HG02970 (cell line): Measurements from ENCODE around the gene ACAP3.

ENCODE experiments used
- ATAC-seq: cut with Tn5 transposase; IDR thresholded peaks from one replicate; pipeline ENCODE4 v1.9.1; 2021; ENCODE audit warnings: mild to moderate bottlenecking, moderate library complexity, moderate number of reproducible peaks; ENCODE audit not compliant: unreplicated experiment, low FRiP score

Gene ACAP3

GRCh38 chr1:1291548-1292441, 15.9 kb downstream of the ACAP3 start:
- ATAC-seq, result no peak

GRCh38 chr1:1291023-1291528, 16.7 kb downstream of the ACAP3 start:
- ATAC-seq, result no peak

GRCh38 chr1:1290238-1290731, 17.4 kb downstream of the ACAP3 start:
- no peak for ATAC-seq

- ATAC-seq, result no peak
Observed at GRCh38 chr1:1287288-1288110, 20.2 kb downstream of the ACAP3 start.

GRCh38 chr1:1286313-1287261, 21.1 kb downstream of the ACAP3 start:
- ATAC-seq, result no peak

- ATAC-seq, result no peak
Observed at GRCh38 chr1:1285611-1286311, 22.0 kb downstream of the ACAP3 start.

- no peak for ATAC-seq
Observed at GRCh38 chr1:1285102-1285571, 22.6 kb downstream of the ACAP3 start.

GRCh38 chr1:1284221-1285101, 23.3 kb downstream of the ACAP3 start:
- no peak for ATAC-seq

GRCh38 chr1:1283821-1284220, 23.9 kb downstream of the ACAP3 start:
- ATAC-seq, result no peak

- ATAC-seq, result no peak
Observed at GRCh38 chr1:1282998-1283397, 24.7 kb downstream of the ACAP3 start.

GRCh38 chr1:1281533-1282321, 26.0 kb downstream of the ACAP3 start:
- ATAC-seq, result no peak

- no peak for ATAC-seq
Observed at GRCh38 chr1:1280782-1281481, 26.8 kb downstream of the ACAP3 start.

GRCh38 chr1:1279028-1279427, 28.7 kb downstream of the ACAP3 start:
- ATAC-seq, result no peak

GRCh38 chr1:1278620-1279019, 29.1 kb downstream of the ACAP3 start:
- no peak for ATAC-seq

GRCh38 chr1:1275836-1276235, 31.9 kb downstream of the ACAP3 start:
- ATAC-seq, result no peak

- ATAC-seq, result no peak
Observed at GRCh38 chr1:1274931-1275431, 32.7 kb downstream of the ACAP3 start.
